Stomach (tissue), 4 donors: Measurements from ENCODE around the gene RUNX1.

Experiments
- CTCF ChIP-seq, 7 experiments: fragments of 450-650 bp in 4 of 7; fragments of 200-600 bp in 3 of 7; sonication (generic) in 3 of 7; IDR thresholded peaks; one replicate each; pipeline ENCODE4 v1.5.1; 2016 to 2019; ENCODE audit warnings: antibody characterized with exemption in 7 of 7, control low read depth in 2 of 7, mild to moderate bottlenecking in 1 of 7
- EP300 ChIP-seq: sonication (generic); formaldehyde crosslinking; IDR thresholded peaks from one replicate; pipeline ENCODE4 v1.6.1; 2017; ENCODE audit warnings: antibody characterized with exemption
- POLR2A ChIP-seq, 4 donors: fragments of 450-650 bp; IDR thresholded peaks; one replicate each; pipeline ENCODE4 v1.6.1; 2016; ENCODE audit warnings: antibody characterized with exemption in 4 of 4, control low read depth in 2 of 4, mild to moderate bottlenecking in 1 of 4, moderate library complexity in 1 of 4

- TF ChIP-seq CTCF (IDR thresholded peaks at IDR 0.05) (no peak), EP300 (no peak), POLR2A (IDR thresholded peaks at IDR 0.05) (no peak)
These were observed 305.3 kb downstream of the RUNX1 start for GRCh38 chr21:34743831-34744230.
